ENCODE measurements around the gene CLNS1A.

The CLNS1A gene

DNA sequence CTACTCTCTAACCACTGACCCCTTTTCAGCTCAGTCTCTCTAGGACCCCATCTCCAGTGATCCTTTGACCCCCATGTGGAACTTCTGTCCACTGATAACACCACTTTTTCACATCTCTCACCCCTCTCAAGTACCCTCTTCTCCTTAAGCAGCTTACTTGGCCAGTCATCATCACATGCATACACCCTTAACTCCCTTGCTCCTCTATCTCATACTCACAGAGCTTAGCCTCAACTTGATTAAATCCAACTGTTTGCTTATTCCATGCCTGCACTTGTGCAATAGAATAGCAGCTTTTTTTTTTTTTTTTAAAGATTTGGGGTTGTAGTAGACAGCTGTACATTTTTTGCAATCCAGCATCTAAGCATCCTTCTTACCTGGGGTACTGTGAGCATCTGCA lies 25.7 kb downstream of the CLNS1A start:
- Histone ChIP-seq H3K9ac (ENCODE audit: low read depth, low read length) (no peak overlapping the region), H3K36me3 (ENCODE audit: control insufficient read depth, insufficient read depth, low read length) (peaks cover 85% of the 10 kb centered on the region), H3K9me3 (ENCODE audit: control insufficient read depth, insufficient read depth, low read length) (no peaks in the 10 kb centered on the region), H3K27me3 (ENCODE audit: control insufficient read depth, insufficient read depth, low read length) (no peaks in the 10 kb centered on the region), H3K4me3 (ENCODE audit: low read depth, low read length) (no peak overlapping the region), H3K27ac (ENCODE audit: low read depth, low read length) (no peak overlapping the region), H3K4me1 (ENCODE audit: control insufficient read depth, insufficient read depth, low read length) (no peaks in the 10 kb centered on the region)

GRCh38 chr11:77609234-77609633 lies 28.4 kb downstream of the CLNS1A start:
- H3K9ac ChIP-seq (ENCODE audit: low read depth, low read length) = no peak overlapping the region
- H3K4me3 ChIP-seq (ENCODE audit: low read depth, low read length) = no peak overlapping the region
- no peak overlapping the region for H3K27ac ChIP-seq (ENCODE audit: low read depth, low read length)
- peaks cover 70% of the 10 kb centered on the region for H3K36me3 ChIP-seq (ENCODE audit: control insufficient read depth, insufficient read depth, low read length)
- H3K27me3 ChIP-seq (ENCODE audit: control insufficient read depth, insufficient read depth, low read length) = no peaks in the 10 kb centered on the region
- no peaks in the 10 kb centered on the region for H3K4me1 ChIP-seq (ENCODE audit: control insufficient read depth, insufficient read depth, low read length)
- H3K9me3 ChIP-seq (ENCODE audit: control insufficient read depth, insufficient read depth, low read length) = no peaks in the 10 kb centered on the region

DNA sequence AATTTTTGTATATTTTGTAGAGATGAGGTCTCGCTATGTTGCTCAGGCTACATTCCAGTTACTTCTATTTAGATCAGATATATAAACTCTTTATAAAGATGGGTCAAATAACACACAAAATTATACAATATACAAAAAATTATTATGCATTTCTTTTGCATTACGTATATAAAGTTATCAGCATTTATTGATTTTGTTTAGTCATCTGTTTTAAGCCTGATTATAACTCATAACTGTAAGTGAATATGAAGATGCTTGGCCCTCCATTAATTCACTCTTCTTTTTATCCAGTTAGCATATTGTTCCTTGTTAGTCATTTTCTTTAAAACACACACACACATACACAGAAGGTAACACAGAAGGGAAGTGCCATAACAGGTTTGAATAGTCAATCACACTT lies 33.3 kb downstream of the CLNS1A start:
- peaks cover 9% of the 10 kb centered on the region; the same call in 1 of the 2 replicates for H3K4me1 ChIP-seq (ENCODE audit: control insufficient read depth, insufficient read depth, low read length)
- no peaks in the 10 kb centered on the region for H3K9me3 ChIP-seq (ENCODE audit: control insufficient read depth, insufficient read depth, low read length)
- H3K36me3 ChIP-seq (ENCODE audit: control insufficient read depth, insufficient read depth, low read length) = peaks cover 33% of the 10 kb centered on the region
- no peak overlapping the region for H3K27ac ChIP-seq (ENCODE audit: low read depth, low read length)
- H3K4me3 ChIP-seq (ENCODE audit: low read depth, low read length) = no peak overlapping the region
- H3K9ac ChIP-seq (ENCODE audit: low read depth, low read length) = no peak overlapping the region
- H3K27me3 ChIP-seq (ENCODE audit: control insufficient read depth, insufficient read depth, low read length) = no peaks in the 10 kb centered on the region

GRCh38 chr11:77602381-77603088 lies 35.1 kb downstream of the CLNS1A start:
- Histone ChIP-seq H3K27ac (ENCODE audit: low read depth, low read length) (no peak overlapping the region), H3K27me3 (ENCODE audit: control insufficient read depth, insufficient read depth, low read length) (no peaks in the 10 kb centered on the region), H3K9me3 (ENCODE audit: control insufficient read depth, insufficient read depth, low read length) (no peaks in the 10 kb centered on the region), H3K9ac (ENCODE audit: low read depth, low read length) (no peak overlapping the region), H3K4me3 (ENCODE audit: low read depth, low read length) (no peak overlapping the region), H3K4me1 (ENCODE audit: control insufficient read depth, insufficient read depth, low read length) (peaks cover 9% of the 10 kb centered on the region; the same call in 1 of the 2 replicates), H3K36me3 (ENCODE audit: control insufficient read depth, insufficient read depth, low read length) (peaks cover 16% of the 10 kb centered on the region)

DNA sequence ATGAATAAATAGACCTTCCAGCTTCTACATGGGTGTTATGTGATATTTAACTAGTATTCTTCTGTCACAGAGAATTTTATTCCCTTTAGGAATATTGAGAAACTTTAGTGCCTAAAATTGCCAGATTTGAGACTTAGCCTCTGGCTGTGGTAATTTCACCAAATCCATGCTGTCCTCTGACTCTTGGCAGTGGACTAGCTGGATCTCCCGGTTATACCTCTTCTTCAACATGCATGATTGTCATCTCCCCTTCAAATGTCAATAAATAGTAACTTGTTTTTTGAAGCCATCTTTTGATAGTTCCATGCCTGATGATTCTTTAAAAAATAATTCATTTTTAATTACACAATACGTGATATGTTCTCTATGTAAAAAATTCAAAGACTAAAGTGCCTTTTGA lies 39.4 kb downstream of the CLNS1A start:
- Histone ChIP-seq H3K27me3 (ENCODE audit: control insufficient read depth, insufficient read depth, low read length) (no peaks in the 10 kb centered on the region), H3K4me1 (ENCODE audit: control insufficient read depth, insufficient read depth, low read length) (peaks cover 9% of the 10 kb centered on the region; the same call in 1 of the 2 replicates), H3K9ac (ENCODE audit: low read depth, low read length) (no peak overlapping the region), H3K9me3 (ENCODE audit: control insufficient read depth, insufficient read depth, low read length) (no peaks in the 10 kb centered on the region), H3K36me3 (ENCODE audit: control insufficient read depth, insufficient read depth, low read length) (no peaks in the 10 kb centered on the region), H3K4me3 (ENCODE audit: low read depth, low read length) (no peak overlapping the region), H3K27ac (ENCODE audit: low read depth, low read length) (no peak overlapping the region)

DNA sequence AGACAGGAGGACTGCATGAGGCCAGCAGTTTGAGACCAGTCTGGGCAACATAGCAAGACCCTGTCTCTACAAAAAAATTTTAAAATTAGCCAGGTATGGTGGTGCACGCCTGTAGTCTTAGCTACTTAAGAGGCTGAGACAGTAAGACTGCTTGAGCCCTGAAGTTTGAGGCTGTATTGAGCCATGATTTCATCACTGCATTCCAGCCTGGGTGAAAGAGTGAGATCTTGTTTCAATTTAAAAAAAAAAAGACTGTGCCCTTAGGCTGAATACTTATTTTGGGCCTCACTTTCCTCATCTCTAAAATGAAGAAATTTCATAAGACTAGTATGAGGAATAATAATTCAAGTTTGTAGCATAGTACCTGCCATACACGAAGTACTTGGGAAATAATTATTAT lies 41.0 kb downstream of the CLNS1A start:
- no peaks in the 10 kb centered on the region for H3K27me3 ChIP-seq (ENCODE audit: control insufficient read depth, insufficient read depth, low read length)
- H3K4me1 ChIP-seq (ENCODE audit: control insufficient read depth, insufficient read depth, low read length) = no peaks in the 10 kb centered on the region
- no peak overlapping the region for H3K27ac ChIP-seq (ENCODE audit: low read depth, low read length)
- H3K4me3 ChIP-seq (ENCODE audit: low read depth, low read length) = no peak overlapping the region
- no peak overlapping the region for H3K9ac ChIP-seq (ENCODE audit: low read depth, low read length)
- no peaks in the 10 kb centered on the region for H3K36me3 ChIP-seq (ENCODE audit: control insufficient read depth, insufficient read depth, low read length)
- no peaks in the 10 kb centered on the region for H3K9me3 ChIP-seq (ENCODE audit: control insufficient read depth, insufficient read depth, low read length)

GRCh38 chr11:77593883-77594282 lies 43.7 kb downstream of the CLNS1A start:
- Histone ChIP-seq H3K9ac (ENCODE audit: low read depth, low read length) (no peak overlapping the region), H3K27me3 (ENCODE audit: control insufficient read depth, insufficient read depth, low read length) (peaks cover 13% of the 10 kb centered on the region), H3K36me3 (ENCODE audit: control insufficient read depth, insufficient read depth, low read length) (no peaks in the 10 kb centered on the region), H3K27ac (ENCODE audit: low read depth, low read length) (no peak overlapping the region), H3K9me3 (ENCODE audit: control insufficient read depth, insufficient read depth, low read length) (no peaks in the 10 kb centered on the region), H3K4me1 (ENCODE audit: control insufficient read depth, insufficient read depth, low read length) (peaks cover 8% of the 10 kb centered on the region), H3K4me3 (ENCODE audit: low read depth, low read length) (no peak overlapping the region)

DNA sequence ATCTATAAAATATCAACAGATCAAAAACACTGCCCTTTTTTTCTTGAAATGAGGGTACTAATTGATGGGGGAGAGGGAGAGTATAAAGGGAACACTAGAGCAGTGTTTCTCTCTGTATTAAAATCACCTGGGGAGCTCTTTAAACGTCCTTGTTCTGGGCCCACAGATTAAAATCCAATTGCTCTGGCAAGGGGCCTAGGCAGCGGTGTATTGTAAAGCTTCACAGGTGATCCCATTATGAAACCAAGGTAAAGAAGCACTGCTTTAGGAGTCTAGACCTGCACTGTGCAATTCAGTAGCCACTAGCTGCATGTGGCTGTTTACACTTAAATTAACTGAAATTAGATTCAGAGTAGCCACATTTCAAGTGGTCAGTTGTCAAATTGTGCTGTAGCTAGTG lies 44.9 kb downstream of the CLNS1A start:
- peaks cover 10% of the 10 kb centered on the region for H3K4me1 ChIP-seq (ENCODE audit: control insufficient read depth, insufficient read depth, low read length)
- no peak overlapping the region for H3K4me3 ChIP-seq (ENCODE audit: low read depth, low read length)
- no peaks in the 10 kb centered on the region for H3K9me3 ChIP-seq (ENCODE audit: control insufficient read depth, insufficient read depth, low read length)
- H3K27ac ChIP-seq (ENCODE audit: low read depth, low read length) = no peak overlapping the region
- H3K36me3 ChIP-seq (ENCODE audit: control insufficient read depth, insufficient read depth, low read length) = no peaks in the 10 kb centered on the region
- H3K9ac ChIP-seq (ENCODE audit: low read depth, low read length) = no peak overlapping the region
- peaks cover 16% of the 10 kb centered on the region for H3K27me3 ChIP-seq (ENCODE audit: control insufficient read depth, insufficient read depth, low read length)

- Histone ChIP-seq H3K36me3 (ENCODE audit: control insufficient read depth, insufficient read depth, low read length) (no peaks in the 10 kb centered on the region), H3K27ac (ENCODE audit: low read depth, low read length) (no peak overlapping the region), H3K4me1 (ENCODE audit: control insufficient read depth, insufficient read depth, low read length) (peaks cover 10% of the 10 kb centered on the region), H3K9me3 (ENCODE audit: control insufficient read depth, insufficient read depth, low read length) (no peaks in the 10 kb centered on the region), H3K27me3 (ENCODE audit: control insufficient read depth, insufficient read depth, low read length) (peaks cover 16% of the 10 kb centered on the region), H3K9ac (ENCODE audit: low read depth, low read length) (peak overlapping the region; percentile 33; the same call in 1 of the 2 replicates), H3K4me3 (ENCODE audit: low read depth, low read length) (peak overlapping the region; percentile 73)
Measured at GRCh38 chr11:77590194-77590782, 47.3 kb downstream of the CLNS1A start.

DNA sequence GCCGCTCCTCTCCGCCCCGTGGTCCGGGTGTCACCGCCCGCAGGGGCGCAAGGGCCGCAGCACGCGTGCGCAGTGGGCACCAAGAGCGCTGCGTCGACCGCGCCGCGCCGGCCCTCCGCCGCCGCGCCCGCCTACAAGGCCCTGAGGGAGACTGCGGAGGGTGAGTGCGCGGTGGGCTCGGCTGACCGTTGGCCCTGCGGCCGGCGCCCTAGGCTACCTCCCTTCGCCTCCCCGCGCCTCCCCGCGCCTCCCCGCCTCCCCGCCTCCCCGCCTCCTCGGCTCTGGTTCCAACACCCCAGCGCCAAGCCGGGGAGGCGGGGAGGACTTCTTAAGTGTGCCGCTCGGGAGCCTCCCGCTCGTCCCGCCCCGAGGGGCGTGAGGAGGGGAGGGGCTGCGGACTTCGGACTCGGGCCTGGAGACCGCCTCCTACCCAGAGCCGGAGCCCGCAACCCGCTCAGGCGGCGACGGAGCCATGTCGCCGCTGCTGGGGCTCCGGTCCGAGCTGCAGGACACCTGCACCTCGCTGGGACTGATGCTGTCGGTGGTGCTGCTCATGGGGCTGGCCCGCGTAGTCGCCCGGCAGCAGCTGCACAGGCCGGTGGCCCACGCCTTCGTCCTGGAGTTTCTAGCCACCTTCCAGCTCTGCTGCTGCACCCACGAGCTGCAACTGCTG lies 47.9 kb downstream of the CLNS1A start, which contains the start of gene AQP11:
AQP11 (plus strand) TSS at position 433 of the 673 bp plus-strand sequence; CDS start at position 473, 40 bp downstream.
- H3K9ac ChIP-seq (ENCODE audit: low read depth, low read length) = peak within 1 kb of the TSS; percentile 56; the same call in 1 of the 2 replicates
- H3K27ac ChIP-seq (ENCODE audit: low read depth, low read length) = peak within 1 kb of the TSS; percentile 77

DNA sequence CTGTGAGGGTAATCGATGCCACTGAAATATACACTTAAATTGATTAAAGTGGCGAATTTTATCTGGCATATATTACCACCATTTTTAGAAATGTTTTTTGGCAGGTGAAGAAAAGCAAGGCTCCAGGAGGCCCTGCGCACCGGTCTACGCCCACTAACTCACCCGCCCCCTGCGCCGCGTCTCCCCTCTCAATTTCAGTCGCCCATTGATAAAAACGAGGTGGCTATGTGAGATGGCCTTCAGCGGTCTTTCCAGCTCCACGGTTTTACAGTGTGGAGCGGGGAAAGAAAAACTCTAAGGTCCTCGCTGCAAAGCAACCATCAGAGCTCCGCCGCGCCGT lies 48.4 kb downstream of the CLNS1A start:
- peaks cover 16% of the 10 kb centered on the region for H3K27me3 ChIP-seq (ENCODE audit: control insufficient read depth, insufficient read depth, low read length)
- H3K9ac ChIP-seq (ENCODE audit: low read depth, low read length) = peak overlapping the region; percentile 56; the same call in 1 of the 2 replicates
- peaks cover 10% of the 10 kb centered on the region for H3K4me1 ChIP-seq (ENCODE audit: control insufficient read depth, insufficient read depth, low read length)
- peak overlapping the region; percentile 73 for H3K4me3 ChIP-seq (ENCODE audit: low read depth, low read length)
- H3K9me3 ChIP-seq (ENCODE audit: control insufficient read depth, insufficient read depth, low read length) = no peaks in the 10 kb centered on the region
- H3K36me3 ChIP-seq (ENCODE audit: control insufficient read depth, insufficient read depth, low read length) = no peaks in the 10 kb centered on the region
- H3K27ac ChIP-seq (ENCODE audit: low read depth, low read length) = peak overlapping the region; percentile 77

More for the DNA sequence above, 47.9 kb downstream of the CLNS1A start, which contains the start of gene AQP11:
- Histone ChIP-seq H3K9me3 (ENCODE audit: control insufficient read depth, insufficient read depth, low read length) (no peaks in the 10 kb centered on the region), H3K4me3 (ENCODE audit: low read depth, low read length) (peak within 1 kb of the TSS; percentile 73), H3K27me3 (ENCODE audit: control insufficient read depth, insufficient read depth, low read length) (peaks cover 16% of the 10 kb centered on the region), H3K4me1 (ENCODE audit: control insufficient read depth, insufficient read depth, low read length) (peaks cover 10% of the 10 kb centered on the region), H3K36me3 (ENCODE audit: control insufficient read depth, insufficient read depth, low read length) (no peaks in the 10 kb centered on the region)

Measured in HUES48 (cell line).